H1 (cell line): Measurements from ENCODE around the gene KDF1. TPM values are rescaled to one million over a fixed set of nuclear protein-coding genes. Genes with fewer than 3 reads are reported as not detected.

Experiments
- CTCF ChIA-PET: fragments of 300-600 bp; sonication (Branson Sonifier 250); formaldehyde crosslinking; loops from one replicate; lab custom pipeline; 2021; ENCODE audit not compliant: partially characterized antibody; lab: Charles Lee
- POLR2A ChIA-PET: fragments of 300-600 bp; sonication (Branson Sonifier 250); formaldehyde crosslinking; loops from one replicate; lab custom pipeline; 2021; ENCODE audit warnings: inconsistent platforms; ENCODE audit not compliant: partially characterized antibody; lab: Charles Lee
- DNase-seq, 2 experiments: peaks; one replicate each; pipeline versions ENCODE4 v3.0.0 to v3.0.0-alpha.2; 2010 to 2022; ENCODE audit warnings: low spot score in 2 of 2, low read depth in 1 of 2, mixed read lengths in 1 of 2
- FAIRE-seq: peaks from 2 replicates; lab custom pipeline; 2011; peaks lifted over from hg19 to GRCh38; lab: Jason Lieb, UNC
- H2AFZ ChIP-seq: 2 replicates; pipeline ENCODE4 v1.8.1; 2012; ENCODE audit warnings: low read length, inconsistent platforms
- H2AK5ac ChIP-seq: 2 replicates; pipeline ENCODE4 v1.6.1; 2013; ENCODE audit warnings: low read depth, low read length
- H2BK120ac ChIP-seq: replicated peaks from 2 replicates; pipeline ENCODE3; 2013; ENCODE audit warnings: low read depth, low read length, inconsistent platforms
- H2BK12ac ChIP-seq: 2 replicates; pipeline ENCODE4 v1.6.1; 2013; ENCODE audit warnings: low read depth, low read length
- H2BK15ac ChIP-seq: 2 replicates; pipeline ENCODE4 v1.6.1; 2013; ENCODE audit warnings: low read length
- H2BK20ac ChIP-seq: 2 replicates; pipeline ENCODE4 v1.6.1; 2013; ENCODE audit warnings: low read length
- H2BK5ac ChIP-seq: 2 replicates; pipeline ENCODE4 v1.6.1; 2013; ENCODE audit warnings: low read depth, low read length
- H3K14ac ChIP-seq: 2 replicates; pipeline ENCODE4 v1.6.1; 2013; ENCODE audit warnings: inconsistent platforms; ENCODE audit not compliant: insufficient read length
- H3K18ac ChIP-seq: 2 replicates; pipeline ENCODE4 v1.6.1; 2013; ENCODE audit warnings: low read length; ENCODE audit errors: extremely low read depth
- H3K23ac ChIP-seq: 2 replicates; pipeline ENCODE4 v1.6.1; 2013; ENCODE audit warnings: inconsistent platforms; ENCODE audit not compliant: insufficient read length
- H3K23me2 ChIP-seq: 2 replicates; pipeline ENCODE4 v1.6.1; 2013; ENCODE audit warnings: low read depth, low read length
- H3K27ac ChIP-seq: 2 replicates; pipeline ENCODE4 v1.6.1; 2011; ENCODE audit warnings: low read depth, low read length, inconsistent platforms
- H3K27me3 ChIP-seq, 4 experiments: replicated peaks in 1 of 4; 1 replicate in 1 of 4; 2 replicates in 3 of 4; pipeline versions ENCODE4 v1.6.1 to v1.8.1; 2011 to 2013; ENCODE audit warnings: low read length in 3 of 4, mild to moderate bottlenecking in 3 of 4, inconsistent platforms in 2 of 4, mixed read lengths in 2 of 4, moderate library complexity in 1 of 4; ENCODE audit not compliant: control insufficient read depth in 3 of 4, insufficient read depth in 3 of 4; ENCODE audit errors: extremely low read depth in 1 of 4
- H3K36me3 ChIP-seq, 4 experiments: 2 replicates each; pipeline versions ENCODE4 v1.6.1 to v1.8.1; 2011 to 2013; ENCODE audit warnings: mild to moderate bottlenecking in 4 of 4, low read length in 3 of 4, moderate library complexity in 2 of 4, control low read depth in 1 of 4, inconsistent platforms in 1 of 4; ENCODE audit not compliant: insufficient read depth in 4 of 4, control insufficient read depth in 2 of 4
- H3K4ac ChIP-seq: replicated peaks from 2 replicates; pipeline ENCODE3; 2013; ENCODE audit warnings: low read length, low read depth, mixed read lengths, inconsistent platforms; ENCODE audit not compliant: insufficient read length
- H3K4me1 ChIP-seq, 4 experiments: replicated peaks in 1 of 4; 1 replicate in 1 of 4; 2 replicates in 3 of 4; pipeline versions ENCODE4 v1.6.1 to v1.8.1; 2011 to 2013; ENCODE audit warnings: low read length in 3 of 4, inconsistent platforms in 2 of 4, mixed read lengths in 1 of 4; ENCODE audit not compliant: insufficient read depth in 4 of 4, control insufficient read depth in 3 of 4
- H3K4me2 ChIP-seq, 2 experiments: 2 replicates each; pipeline versions ENCODE4 v1.6.1 to v1.8.1; 2011 to 2013; ENCODE audit warnings: low read depth in 2 of 2, low read length in 2 of 2, control low read depth in 1 of 2, inconsistent platforms in 1 of 2, mild to moderate bottlenecking in 1 of 2; ENCODE audit not compliant: insufficient read depth in 1 of 2
- H3K4me3 ChIP-seq, 4 experiments: fragments of 200-600, 300-600 bp in 1 of 4; sonication (generic), shearing (Covaris generic), sonication (Bioruptor Twin) in 1 of 4; 2 replicates each; pipeline versions ENCODE4 v1.5.1 to v1.8.1; 2011 to 2016; ENCODE audit warnings: low read length in 4 of 4, low read depth in 3 of 4, control low read depth in 2 of 4, inconsistent platforms in 2 of 4, mild to moderate bottlenecking in 2 of 4, mixed read lengths in 1 of 4, moderate library complexity in 1 of 4; ENCODE audit not compliant: insufficient read depth in 2 of 4; ENCODE audit errors: extremely low read depth in 1 of 4
- H3K56ac ChIP-seq: replicated peaks from 2 replicates; pipeline ENCODE3; 2013; ENCODE audit warnings: low read depth, mild to moderate bottlenecking, mixed read lengths, low read length, inconsistent platforms; ENCODE audit not compliant: insufficient read length
- H3K79me1 ChIP-seq: 2 replicates; pipeline ENCODE4 v1.6.1; 2013; ENCODE audit warnings: low read depth, low read length, control low read depth
- H3K79me2 ChIP-seq, 2 experiments: 2 replicates each; pipeline versions ENCODE4 v1.6.1 to v1.8.1; 2012 to 2013; ENCODE audit warnings: low read length in 2 of 2, mild to moderate bottlenecking in 2 of 2, inconsistent platforms in 1 of 2; ENCODE audit not compliant: insufficient read depth in 2 of 2, control insufficient read depth in 1 of 2
- H3K9ac ChIP-seq, 4 experiments: replicated peaks in 1 of 4; 1 replicate in 1 of 4; 2 replicates in 3 of 4; pipeline versions ENCODE4 v1.6.1 to v1.8.1; 2011 to 2013; ENCODE audit warnings: low read depth in 3 of 4, low read length in 3 of 4, control low read depth in 2 of 4, mild to moderate bottlenecking in 2 of 4, moderate library complexity in 2 of 4, inconsistent platforms in 1 of 4; ENCODE audit errors: extremely low read depth in 1 of 4
- H3K9me3 ChIP-seq, 2 experiments: 2 replicates each; pipeline versions ENCODE4 v1.6.1 to v1.8.1; 2012 to 2013; ENCODE audit warnings: mild to moderate bottlenecking in 2 of 2, moderate library complexity in 2 of 2, control low read depth in 1 of 2, inconsistent platforms in 1 of 2, low read depth in 1 of 2, low read length in 1 of 2, mixed read lengths in 1 of 2; ENCODE audit not compliant: insufficient read depth in 2 of 2
- H4K20me1 ChIP-seq, 2 experiments: replicated peaks in 1 of 2; 2 replicates each; pipeline versions ENCODE3 to v1.8.1; 2011 to 2013; ENCODE audit warnings: inconsistent platforms in 2 of 2, low read length in 2 of 2, mild to moderate bottlenecking in 1 of 2; ENCODE audit not compliant: insufficient read depth in 2 of 2, control insufficient read depth in 1 of 2
- H4K5ac ChIP-seq: 2 replicates; pipeline ENCODE4 v1.6.1; 2013; ENCODE audit warnings: low read length, low read depth, mixed read lengths, inconsistent platforms; ENCODE audit not compliant: insufficient read length
- H4K8ac ChIP-seq: 2 replicates; pipeline ENCODE4 v1.8.0; 2013; ENCODE audit warnings: mild to moderate bottlenecking, moderate library complexity, low read length, inconsistent platforms; ENCODE audit not compliant: insufficient read depth; ENCODE audit errors: extremely low read depth
- H4K91ac ChIP-seq: replicated peaks from 2 replicates; pipeline ENCODE3; 2013; ENCODE audit warnings: low read length, mixed read lengths, inconsistent platforms; ENCODE audit not compliant: insufficient read length
- CEBPB ChIP-seq: IDR thresholded peaks from 2 replicates; pipeline ENCODE4 v1.6.1; 2012; ENCODE audit warnings: low read depth, low read length
- CREB1 ChIP-seq: IDR thresholded peaks from 2 replicates; pipeline ENCODE4 v1.6.1; 2012; ENCODE audit warnings: inconsistent platforms
- EGR1 ChIP-seq: IDR thresholded peaks from 2 replicates; pipeline ENCODE4 v1.6.1; 2011; ENCODE audit warnings: low read depth, low read length, borderline replicate concordance
- FOSL1 ChIP-seq: IDR thresholded peaks from 2 replicates; pipeline ENCODE4 v1.6.1; 2011; ENCODE audit warnings: mild to moderate bottlenecking, low read depth, low read length, moderate library complexity; ENCODE audit not compliant: insufficient read depth
- RXRA ChIP-seq: IDR thresholded peaks from 2 replicates; pipeline ENCODE4 v1.6.1; 2011; ENCODE audit warnings: low read depth, mild to moderate bottlenecking, low read length, moderate library complexity; ENCODE audit not compliant: insufficient read depth
- SIN3A ChIP-seq, 2 experiments: IDR thresholded peaks in 1 of 2; conservative IDR thresholded peaks in 1 of 2; 2 replicates each; pipeline ENCODE4 v1.6.1; 2011 to 2012; ENCODE audit warnings: low read length in 2 of 2, improper control_type of control experiment in 1 of 2, low read depth in 1 of 2, mild to moderate bottlenecking in 1 of 2
- SP1 ChIP-seq: IDR thresholded peaks from 2 replicates; pipeline ENCODE4 v1.6.1; 2011; ENCODE audit warnings: low read depth, low read length
- SUZ12 ChIP-seq: fragments of 200-600 bp; sonication (generic); IDR thresholded peaks from 2 replicates; pipeline ENCODE4 v1.6.1; 2012; ENCODE audit warnings: mild to moderate bottlenecking, inconsistent platforms, low read length, moderate library complexity, mixed read lengths
- TAF7 ChIP-seq: optimal IDR thresholded peaks from 2 replicates; pipeline ENCODE3; 2011; ENCODE audit warnings: low read depth, mild to moderate bottlenecking, inconsistent platforms, low read length, moderate library complexity, borderline replicate concordance
- TBP ChIP-seq: IDR thresholded peaks from 2 replicates; pipeline ENCODE4 v1.6.1; 2011; ENCODE audit warnings: low read depth, low read length, improper control_type of control experiment
- WGBS, 2 experiments: shearing (Covaris generic) in 1 of 2; methylation state at CpG; one replicate each; pipeline versions ENCODE4 v1.1.6 to v1.1.7; 2013 to 2015; ENCODE audit warnings: low lambda C conversion rate in 2 of 2, mixed read lengths in 2 of 2, inconsistent platforms in 1 of 2, low coverage in 1 of 2, missing lambda C conversion rate in 1 of 2; ENCODE audit not compliant: insufficient replicate concordance in 2 of 2, insufficient coverage in 1 of 2, insufficient read length in 1 of 2; ENCODE audit errors: extremely low coverage in 1 of 2, missing lambda C conversion rate in 1 of 2; 5-methylcytosine and 5-hydroxymethylcytosine counted together
- polyA plus RNA-seq, 7 experiments: library from polyadenylated mRNA; depleted of rRNA in 3 of 7; stranded (reverse) in 5 of 7; unstranded in 2 of 7; fragments of >200 nt in 5 of 7; fragments of 200-250 nt in 2 of 7; gene quantifications; 1 replicate in 5 of 7; 2 replicates in 1 of 7; 4 replicates in 1 of 7; pipeline versions ENCODE4 v1.2.1 to v1.2.3, GENCODE V29; 2011 to 2013; ENCODE audit warnings: missing spikeins in 2 of 7, mixed read lengths in 2 of 7
- total RNA-seq: library from RNA; stranded (reverse); fragmentation: NEBNext Ultra II Directional; extraction: Animal tissue kit (Norgen Biotek cat#: 25700); gene quantifications from 2 replicates; pipeline ENCODE4 v1.2.1, GENCODE V29; 2021
- TF ChIP-seq, protein P1 (sequence below): IDR thresholded peaks from 2 replicates; pipeline ENCODE4 v1.6.1; 2011; ENCODE audit warnings: low read depth, mild to moderate bottlenecking, low read length; ENCODE audit not compliant: insufficient read depth

The KDF1 gene
- total and polyA plus RNA-seq, 2 of the 8 experiments (the other 6 are each of a cell fraction or from before 2014, with no cell fraction given): 16.9 to 37.5 TPM

DNA sequence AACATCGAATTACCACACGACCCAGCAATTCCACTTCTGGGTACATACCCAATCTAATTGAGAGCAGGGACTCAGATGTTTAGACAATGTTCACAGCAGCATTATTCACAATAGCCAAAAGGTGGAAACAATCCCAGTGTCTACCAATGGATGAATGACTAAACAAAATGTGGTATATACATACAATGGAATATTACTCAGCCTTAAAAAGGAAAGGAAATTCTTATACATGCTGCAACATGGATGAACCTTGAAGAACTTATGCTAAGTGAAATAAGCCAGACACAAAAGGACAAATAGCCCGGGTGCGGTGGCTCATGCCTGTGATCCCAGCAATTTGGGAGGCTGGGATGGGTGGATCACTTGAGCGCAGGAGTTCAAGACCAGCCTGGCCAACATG lies 6.9 kb downstream of the KDF1 start:
- no peak overlapping the region for H3K18ac ChIP-seq
- CTCF ChIA-PET: no interaction called here
- no peak overlapping the region for H2BK120ac ChIP-seq
- no peak overlapping the region for H3K4ac ChIP-seq
- WGBS, 2 experiments: 92% methylated on average over 5 of the region's 5 CpGs; no CpG with 5 or more reads in 1 of the 2 experiments
- peaks cover 2 to 4% of the 10 kb centered on the region in 2 experiments for H4K20me1 ChIP-seq
- H4K5ac ChIP-seq: no peak overlapping the region
- H3K9ac ChIP-seq: no peak overlapping the region
- H3K23ac ChIP-seq: no peak overlapping the region
- no peaks in the 10 kb centered on the region for H3K9me3 ChIP-seq
- TF ChIP-seq TAF7: no peak
- TF ChIP-seq SP1: no peak
- TF ChIP-seq FOSL1: no peak
- TF ChIP-seq SUZ12: no peak
- no peak for TF ChIP-seq EGR1
- TF ChIP-seq, protein P1, sequence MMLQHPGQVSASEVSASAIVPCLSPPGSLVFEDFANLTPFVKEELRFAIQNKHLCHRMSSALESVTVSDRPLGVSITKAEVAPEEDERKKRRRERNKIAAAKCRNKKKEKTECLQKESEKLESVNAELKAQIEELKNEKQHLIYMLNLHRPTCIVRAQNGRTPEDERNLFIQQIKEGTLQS: no peak
- no peak for TF ChIP-seq RXRA
- no peak for TF ChIP-seq TBP
- no peak for TF ChIP-seq SIN3A (conservative IDR thresholded peaks at IDR 0.05 in 1 of 2, IDR thresholded peaks at IDR 0.05 in 1 of 2; ENCODE audit: low read depth in 1 of 2, low read length in 2 of 2)
- TF ChIP-seq CEBPB: no peak
- no peak for TF ChIP-seq CREB1
- H3K4me2 ChIP-seq: no peak overlapping the region
- H2AFZ ChIP-seq: no peak overlapping the region
- no peak overlapping the region for H2AK5ac ChIP-seq
- H3K27ac ChIP-seq: no peak overlapping the region
- no peak overlapping the region for H3K56ac ChIP-seq
- FAIRE-seq (no peak), DNase-seq (no peak)
- H2BK12ac ChIP-seq: no peak overlapping the region
- no peaks in the 10 kb centered on the region for H3K79me2 ChIP-seq
- H3K23me2 ChIP-seq: no peaks in the 10 kb centered on the region
- POLR2A ChIA-PET: interaction anchor here (1.0 kb wide), 1 partner anchor 52 kb away, joined by 3 read pairs; no protein-coding TSS in a partner anchor
- H2BK20ac ChIP-seq: no peak overlapping the region
- no peaks in the 10 kb centered on the region for H3K27me3 ChIP-seq
- H4K8ac ChIP-seq: no peak overlapping the region
- no peaks in the 10 kb centered on the region for H3K79me1 ChIP-seq
- H3K4me3 ChIP-seq: no peak overlapping the region
- H3K4me1 ChIP-seq: no peaks in the 10 kb centered on the region
- H3K36me3 ChIP-seq: peaks cover 0 to 4% (median 0%) of the 10 kb centered on the region in 4 experiments; a peak in 3 of 8 replicates
- no peak overlapping the region for H4K91ac ChIP-seq
- H2BK5ac ChIP-seq: no peak overlapping the region
- no peak overlapping the region for H3K14ac ChIP-seq
- H2BK15ac ChIP-seq: no peak overlapping the region
